ENCODE results near the gene GRID2IP. TPM values are rescaled to one million over a fixed set of nuclear protein-coding genes. Genes with fewer than 3 reads are reported as not detected.

GRID2IP gene
- total and polyA plus RNA-seq, 2 donors (not counting 1 experiment from before 2014, with no cell fraction given): 0.72 to 1.7 TPM

DNA sequence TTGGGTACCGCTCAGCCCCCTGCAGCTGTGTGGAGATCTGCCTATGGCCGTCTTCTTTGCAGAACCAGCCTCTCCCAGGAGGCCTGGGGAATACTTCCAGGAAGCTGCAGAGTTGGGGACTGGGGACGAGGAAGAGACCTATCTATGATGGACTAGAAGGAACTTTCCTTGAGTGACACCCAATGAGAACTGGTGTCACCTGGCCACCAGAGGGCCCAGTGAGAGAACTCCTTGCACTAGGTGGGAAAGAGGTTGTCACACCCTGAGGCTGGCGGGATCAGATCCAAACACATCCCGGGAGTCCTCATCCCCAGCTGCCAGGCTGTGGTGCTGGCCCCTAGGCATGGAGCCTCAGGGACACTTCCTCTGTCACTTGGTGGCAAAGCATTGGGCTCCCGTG lies 4.9 kb upstream of the GRID2IP start:
- no peak for TF ChIP-seq EZH2 (IDR thresholded peaks at IDR 0.05; ENCODE audit: borderline replicate concordance, insufficient read depth, low read depth, low read length, poor library complexity, severe bottlenecking)
- TF ChIP-seq, protein P1, sequence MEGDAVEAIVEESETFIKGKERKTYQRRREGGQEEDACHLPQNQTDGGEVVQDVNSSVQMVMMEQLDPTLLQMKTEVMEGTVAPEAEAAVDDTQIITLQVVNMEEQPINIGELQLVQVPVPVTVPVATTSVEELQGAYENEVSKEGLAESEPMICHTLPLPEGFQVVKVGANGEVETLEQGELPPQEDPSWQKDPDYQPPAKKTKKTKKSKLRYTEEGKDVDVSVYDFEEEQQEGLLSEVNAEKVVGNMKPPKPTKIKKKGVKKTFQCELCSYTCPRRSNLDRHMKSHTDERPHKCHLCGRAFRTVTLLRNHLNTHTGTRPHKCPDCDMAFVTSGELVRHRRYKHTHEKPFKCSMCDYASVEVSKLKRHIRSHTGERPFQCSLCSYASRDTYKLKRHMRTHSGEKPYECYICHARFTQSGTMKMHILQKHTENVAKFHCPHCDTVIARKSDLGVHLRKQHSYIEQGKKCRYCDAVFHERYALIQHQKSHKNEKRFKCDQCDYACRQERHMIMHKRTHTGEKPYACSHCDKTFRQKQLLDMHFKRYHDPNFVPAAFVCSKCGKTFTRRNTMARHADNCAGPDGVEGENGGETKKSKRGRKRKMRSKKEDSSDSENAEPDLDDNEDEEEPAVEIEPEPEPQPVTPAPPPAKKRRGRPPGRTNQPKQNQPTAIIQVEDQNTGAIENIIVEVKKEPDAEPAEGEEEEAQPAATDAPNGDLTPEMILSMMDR (IDR thresholded peaks at IDR 0.05): no peak
- Mint-ChIP-seq H3K27ac (no peak overlapping the region), H3K9me3 (ENCODE audit: insufficient read depth) (no peaks in the 10 kb centered on the region), H3K27me3 (peaks cover 6% of the 10 kb centered on the region), H3K4me3 (no peak overlapping the region), H3K4me1 (peaks cover 6% of the 10 kb centered on the region)
- POLR2A ChIA-PET: no interaction called here
- peaks cover 3 to 11% of the 10 kb centered on the region in 2 donors for H3K4me1 ChIP-seq (ENCODE audit: control insufficient read depth in 2 of 2, insufficient read depth in 2 of 2, low read length in 2 of 2)
- CTCF ChIA-PET: no interaction called here
- no peaks in the 10 kb centered on the region for H3K79me2 ChIP-seq (ENCODE audit: control insufficient read depth, insufficient read depth, low read length)
- H4K20me1 ChIP-seq (ENCODE audit: control insufficient read depth, insufficient read depth, low read length, poor library complexity, severe bottlenecking): no peaks in the 10 kb centered on the region
- WGBS (ENCODE audit: insufficient coverage): 89% methylated on average over 6 of the region's 6 CpGs
- no peaks in the 10 kb centered on the region for H3K27me3 ChIP-seq (replicated peaks in 1 of 4; ENCODE audit: control extremely low read depth in 1 of 4, control insufficient read depth in 3 of 4, insufficient read depth in 4 of 4, low read length in 3 of 4)
- intact Hi-C loops (cut with micrococcal nuclease): no loop called here
- no peak overlapping the region for H3K27ac ChIP-seq (ENCODE audit: low read length in 2 of 2)
- H3K9ac ChIP-seq (ENCODE audit: low read length): no peak overlapping the region
- no peak overlapping the region for H3K4me3 ChIP-seq (ENCODE audit: control extremely low read depth in 1 of 5, extremely low read depth in 1 of 5, insufficient read depth in 1 of 5, low read depth in 2 of 5, low read length in 4 of 5)
- H2AFZ ChIP-seq (ENCODE audit: insufficient read depth, low read depth, low read length, poor library complexity, severe bottlenecking): no peak overlapping the region
- H3K4me2 ChIP-seq (replicated peaks; ENCODE audit: low read depth, low read length, poor library complexity, severe bottlenecking): no peak overlapping the region
- no peak for ATAC-seq (ENCODE audit: low read depth)
- DNase-seq: no peak
- H3K9me3 ChIP-seq (ENCODE audit: control extremely low read depth in 1 of 3, control insufficient read depth in 2 of 3, insufficient read depth in 1 of 3, low read length in 2 of 3): no peaks in the 10 kb centered on the region
- H3K36me3 ChIP-seq (replicated peaks in 1 of 2; ENCODE audit: control extremely low read depth in 1 of 2, control insufficient read depth in 1 of 2, extremely low read depth in 1 of 2, insufficient read depth in 2 of 2, low read length in 1 of 2): no peaks in the 10 kb centered on the region

DNA sequence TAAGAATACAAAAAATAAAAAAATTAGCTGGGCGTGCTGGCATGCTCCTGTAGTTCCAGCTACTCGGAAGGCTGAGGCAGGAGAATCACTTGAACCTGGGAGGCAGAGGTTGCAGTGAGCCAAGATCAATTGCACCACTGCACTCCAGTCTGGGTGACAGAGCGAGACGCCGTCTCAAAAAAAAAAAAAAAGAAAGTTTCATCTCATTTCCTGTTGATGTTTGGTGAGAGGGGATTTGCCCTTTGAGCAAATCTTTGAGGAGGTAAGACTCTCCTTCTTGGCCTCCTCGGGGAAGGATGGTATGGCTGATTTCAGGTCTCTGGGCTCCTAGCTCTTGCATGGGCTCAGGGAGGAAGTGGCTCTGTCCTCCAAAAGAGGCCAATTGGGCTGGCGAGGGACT lies 3.6 kb upstream of the GRID2IP start:
- H3K79me2 ChIP-seq (ENCODE audit: control insufficient read depth, insufficient read depth, low read length): no peaks in the 10 kb centered on the region
- WGBS (ENCODE audit: insufficient coverage): 35% methylated on average over 7 of the region's 7 CpGs
- H3K4me1 ChIP-seq (ENCODE audit: control insufficient read depth in 2 of 2, insufficient read depth in 2 of 2, low read length in 2 of 2): peaks cover 3 to 11% of the 10 kb centered on the region in 2 donors
- no peaks in the 10 kb centered on the region for H3K9me3 ChIP-seq (ENCODE audit: control extremely low read depth in 1 of 3, control insufficient read depth in 2 of 3, insufficient read depth in 1 of 3, low read length in 2 of 3)
- H3K4me3 ChIP-seq (ENCODE audit: control extremely low read depth in 1 of 5, extremely low read depth in 1 of 5, insufficient read depth in 1 of 5, low read depth in 2 of 5, low read length in 4 of 5): no peak overlapping the region
- intact Hi-C loops (cut with micrococcal nuclease): no loop called here
- no peak for TF ChIP-seq EZH2 (IDR thresholded peaks at IDR 0.05; ENCODE audit: borderline replicate concordance, insufficient read depth, low read depth, low read length, poor library complexity, severe bottlenecking)
- TF ChIP-seq, protein P1 (IDR thresholded peaks at IDR 0.05): no peak
- Mint-ChIP-seq H3K4me3 (peak overlapping the region; percentile 26), H3K9me3 (ENCODE audit: insufficient read depth) (no peaks in the 10 kb centered on the region), H3K27ac (peak overlapping the region; percentile 71), H3K27me3 (peaks cover 3% of the 10 kb centered on the region), H3K4me1 (peaks cover 6% of the 10 kb centered on the region)
- no peak overlapping the region for H3K27ac ChIP-seq (ENCODE audit: low read length in 2 of 2)
- H2AFZ ChIP-seq (ENCODE audit: insufficient read depth, low read depth, low read length, poor library complexity, severe bottlenecking): no peak overlapping the region
- no peaks in the 10 kb centered on the region for H3K27me3 ChIP-seq (replicated peaks in 1 of 4; ENCODE audit: control extremely low read depth in 1 of 4, control insufficient read depth in 3 of 4, insufficient read depth in 4 of 4, low read length in 3 of 4)
- H4K20me1 ChIP-seq (ENCODE audit: control insufficient read depth, insufficient read depth, low read length, poor library complexity, severe bottlenecking): no peaks in the 10 kb centered on the region
- H3K4me2 ChIP-seq (replicated peaks; ENCODE audit: low read depth, low read length, poor library complexity, severe bottlenecking): peak overlapping the region; percentile 12
- H3K36me3 ChIP-seq (replicated peaks in 1 of 2; ENCODE audit: control extremely low read depth in 1 of 2, control insufficient read depth in 1 of 2, extremely low read depth in 1 of 2, insufficient read depth in 2 of 2, low read length in 1 of 2): no peaks in the 10 kb centered on the region
- no peak overlapping the region for H3K9ac ChIP-seq (ENCODE audit: low read length)
- DNase-seq (no peak), ATAC-seq (ENCODE audit: low read depth) (no peak)
- POLR2A ChIA-PET: no interaction called here
- CTCF ChIA-PET: interaction anchor here (0.7 kb wide), 1 partner anchor 39 kb away, joined by 4 read pairs; no protein-coding TSS in a partner anchor

All from B cell (primary cell).